Measurements from ENCODE around the gene TSHZ3. TPM values are rescaled to one million over a fixed set of nuclear protein-coding genes. Genes with fewer than 3 reads are reported as not detected.

Gene TSHZ3
- total RNA-seq, 1 experiment from 2014 or later: 3.2 TPM

GRCh38 chr19:31330237-31330636, 19.0 kb downstream of the TSHZ3 start:
- no peak overlapping the region for H3K4me3 Mint-ChIP-seq
- Histone ChIP-seq H4K8ac (replicated peaks; ENCODE audit: insufficient read length, low read depth, low read length) (no peak overlapping the region), H3K79me2 (ENCODE audit: insufficient read depth, low read length) (peaks cover 14% of the 10 kb centered on the region; the same call in 1 of the 2 replicates), H2BK5ac (ENCODE audit: insufficient read length, low read length) (no peak overlapping the region), H3K23ac (ENCODE audit: insufficient read length, low read depth, low read length) (no peak overlapping the region), H3K27ac (ENCODE audit: insufficient read length, low read depth, low read length) (no peak overlapping the region), H2AK5ac (ENCODE audit: insufficient read length, low read length) (no peak overlapping the region), H3K9me3 (ENCODE audit: control insufficient read depth, low read depth, low read length) (no peaks in the 10 kb centered on the region), H3K23me2 (ENCODE audit: insufficient read length, low read depth, low read length, poor library complexity, severe bottlenecking) (no peaks in the 10 kb centered on the region), H2AFZ (ENCODE audit: low read length) (no peak overlapping the region), H3K14ac (ENCODE audit: insufficient read depth, low read length) (no peak overlapping the region), H2BK12ac (ENCODE audit: insufficient read length, low read depth, low read length) (no peak overlapping the region), H3K79me1 (ENCODE audit: insufficient read depth, low read depth, low read length, poor library complexity, severe bottlenecking) (no peaks in the 10 kb centered on the region), H4K5ac (ENCODE audit: insufficient read length, low read depth, low read length) (no peak overlapping the region), H4K20me1 (ENCODE audit: control insufficient read depth, insufficient read depth, insufficient read length) (no peaks in the 10 kb centered on the region), H2BK20ac (ENCODE audit: low read depth, low read length, poor library complexity, severe bottlenecking) (no peak overlapping the region), H3K56ac (ENCODE audit: insufficient read length, low read depth, low read length) (no peak overlapping the region), H4K91ac (ENCODE audit: insufficient read length, low read depth, low read length) (no peak overlapping the region), H2BK120ac (ENCODE audit: low read depth, low read length, poor library complexity, severe bottlenecking) (no peak overlapping the region), H3T11ph (ENCODE audit: low read length) (no peak overlapping the region), H3K18ac (ENCODE audit: insufficient read length, low read depth, low read length) (no peak overlapping the region), H3K9ac (ENCODE audit: extremely low read depth, insufficient read length, low read length) (no peak overlapping the region), H3K4ac (ENCODE audit: low read depth, low read length) (no peak overlapping the region), H3K4me1 (ENCODE audit: insufficient read depth, low read length) (peaks cover 9% of the 10 kb centered on the region; the same call in 1 of the 2 replicates), H3K4me2 (ENCODE audit: insufficient read depth, insufficient read length, low read length) (no peak overlapping the region), H2BK15ac (ENCODE audit: low read depth, low read length) (no peak overlapping the region), H3K27me3 (ENCODE audit: insufficient read depth, low read length) (no peaks in the 10 kb centered on the region)
- H3K4me1 Mint-ChIP-seq: peaks cover 24% of the 10 kb centered on the region in 2 experiments
- no peak for TF ChIP-seq CTCF (conservative IDR thresholded peaks at IDR 0.05)
- H3K27me3 Mint-ChIP-seq (ENCODE audit: low read depth): no peaks in the 10 kb centered on the region
- H3K9me3 Mint-ChIP-seq: no peaks in the 10 kb centered on the region; a peak in 1 of 5 replicates
- DNase-seq: no peak
- no CpG with 5 or more reads among the region's 10 CpGs for WGBS (ENCODE audit: extremely low coverage, insufficient read length, low lambda C conversion rate)
- peak overlapping the region in 1 of 3 experiments; percentile 39; a peak in 1 of 7 replicates for H3K27ac Mint-ChIP-seq
- H3K36me3 Mint-ChIP-seq (ENCODE audit: insufficient read depth in 1 of 3, low read depth in 3 of 3): no peaks in the 10 kb centered on the region
